Right forelimb (tissue), 1 donor: ENCODE data around the gene CPB1.
"Not testable (repeated sequence)": the region's sequence is repeated elsewhere in the genome, so short reads cannot be mapped to it uniquely, and the experiment has no call there.

Experiments
- DNase-seq: peaks from one replicate; pipeline ENCODE4 v3.0.0-alpha.2; 2018

CPB1 gene

DNA sequence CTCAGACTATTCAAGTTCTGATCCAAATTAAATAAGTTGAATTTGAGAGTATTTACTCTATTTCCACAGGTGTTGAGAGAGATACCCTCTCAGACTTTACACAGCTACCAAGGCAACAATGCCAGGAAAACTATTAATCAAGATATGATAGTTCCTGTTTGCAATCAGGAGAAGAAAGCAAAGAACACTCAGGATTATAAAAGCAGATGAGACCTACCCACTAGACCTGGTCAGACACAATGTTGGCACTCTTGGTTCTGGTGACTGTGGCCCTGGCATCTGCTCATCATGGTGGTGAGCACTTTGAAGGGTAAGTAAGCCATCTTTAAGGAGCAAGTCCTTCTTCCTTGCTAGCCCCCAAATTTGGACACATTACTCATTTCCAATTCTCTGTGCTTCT, at the start of gene CPB1:
Gene CPB1, plus strand, starts transcription at position 227 of the 400 bp plus-strand sequence. Its CDS starts 13 bp downstream, at position 240.
- no peak for DNase-seq

DNA sequence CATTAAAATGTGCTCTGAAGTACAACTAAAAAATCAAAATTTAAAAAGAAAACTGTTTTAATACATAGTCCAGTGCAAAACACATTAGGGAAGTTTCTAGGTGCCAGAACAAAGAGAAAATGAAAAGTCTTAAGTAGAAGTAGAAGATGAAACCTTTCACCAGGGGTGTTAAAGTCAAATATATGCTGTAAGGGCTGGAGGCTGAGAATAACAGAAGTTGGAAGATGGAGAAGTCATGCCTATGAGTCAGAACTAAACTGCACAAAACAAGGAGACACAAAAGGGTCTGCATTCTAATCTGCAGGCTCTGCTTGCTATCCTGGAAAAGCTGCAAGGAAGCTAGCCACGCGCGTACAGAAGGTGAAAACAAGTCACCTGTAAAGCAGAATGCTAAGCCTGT, 48.7 kb upstream of the CPB1 start:
- DNase-seq = no peak

DNA sequence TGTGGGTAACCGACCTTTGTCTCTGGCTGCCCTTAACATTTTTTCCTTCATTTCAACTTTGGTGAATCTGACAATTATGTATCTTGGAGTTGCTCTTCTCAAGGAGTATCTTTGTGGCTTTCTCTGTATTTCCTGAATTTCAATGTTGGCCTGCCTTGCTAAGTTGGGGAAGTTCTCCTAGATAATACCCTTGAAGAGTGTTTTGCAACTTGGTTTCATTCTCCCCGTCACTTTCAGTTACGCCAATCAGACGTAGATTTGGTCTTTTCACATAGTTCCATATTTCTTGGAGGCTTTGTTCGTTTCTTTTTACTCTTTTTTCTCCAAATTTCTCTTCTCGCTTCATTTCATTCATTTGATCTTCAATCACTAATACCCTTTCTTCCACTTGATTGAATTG, 42.6 kb upstream of the CPB1 start:
- not testable (repeated sequence) for DNase-seq

DNA sequence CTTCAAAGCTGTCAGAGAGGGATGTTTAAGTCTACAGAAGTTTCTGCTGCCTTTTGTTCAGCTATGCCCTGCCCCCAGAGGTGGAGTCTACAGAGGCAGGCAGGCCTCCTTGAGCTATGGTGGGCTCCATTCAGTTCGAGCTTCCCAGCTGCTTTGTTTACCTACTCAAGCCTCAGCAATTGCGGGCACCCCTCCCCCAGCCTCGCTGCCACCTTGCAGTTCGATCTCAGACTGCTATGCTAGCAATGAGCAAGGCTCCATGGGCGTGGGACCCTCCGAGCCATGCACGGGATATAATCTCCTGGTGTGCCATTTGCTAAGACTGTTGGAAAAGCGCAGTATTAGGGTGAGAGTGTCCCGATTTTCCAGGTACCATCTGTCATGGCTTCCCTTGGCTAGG, 41.5 kb upstream of the CPB1 start:
- not testable (repeated sequence) for DNase-seq

DNA sequence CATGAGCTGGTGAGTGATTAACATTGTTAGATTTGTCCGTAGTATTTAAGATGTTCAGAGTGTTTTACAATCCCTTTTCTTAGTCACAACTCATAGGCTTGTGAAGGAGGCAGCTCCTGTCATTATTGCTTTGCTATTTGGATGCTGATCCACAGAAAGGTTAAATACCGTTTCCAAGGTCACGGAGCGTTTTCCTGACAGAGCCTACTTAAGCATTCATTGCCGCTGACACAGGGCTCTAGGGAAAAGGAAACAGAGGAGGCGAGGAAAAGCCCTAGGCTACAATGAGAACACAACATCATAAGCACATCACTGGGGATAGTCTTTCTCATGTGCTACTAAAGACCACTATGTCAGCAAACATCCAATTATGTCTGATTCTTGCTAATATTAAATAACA, 38.5 kb upstream of the CPB1 start:
- no peak for DNase-seq

DNA sequence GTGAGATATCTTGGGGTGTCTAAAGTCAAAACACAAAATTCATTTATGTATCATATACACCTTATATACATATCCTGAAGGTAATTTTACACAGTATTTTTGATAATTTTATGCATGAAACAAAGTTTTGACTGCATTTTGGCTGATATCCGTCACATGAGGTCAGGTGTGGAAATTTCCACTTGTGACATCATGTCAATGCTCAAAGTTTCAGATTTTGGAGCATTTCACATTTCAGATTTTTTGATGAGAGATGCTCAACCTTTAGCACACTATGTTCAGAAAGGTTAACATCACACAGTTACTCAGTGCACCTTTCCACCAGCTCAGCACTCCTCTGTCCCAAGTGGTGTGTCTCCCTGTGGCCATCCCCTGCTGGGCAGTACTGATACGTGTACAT, 37.7 kb upstream of the CPB1 start:
- no peak for DNase-seq

DNA sequence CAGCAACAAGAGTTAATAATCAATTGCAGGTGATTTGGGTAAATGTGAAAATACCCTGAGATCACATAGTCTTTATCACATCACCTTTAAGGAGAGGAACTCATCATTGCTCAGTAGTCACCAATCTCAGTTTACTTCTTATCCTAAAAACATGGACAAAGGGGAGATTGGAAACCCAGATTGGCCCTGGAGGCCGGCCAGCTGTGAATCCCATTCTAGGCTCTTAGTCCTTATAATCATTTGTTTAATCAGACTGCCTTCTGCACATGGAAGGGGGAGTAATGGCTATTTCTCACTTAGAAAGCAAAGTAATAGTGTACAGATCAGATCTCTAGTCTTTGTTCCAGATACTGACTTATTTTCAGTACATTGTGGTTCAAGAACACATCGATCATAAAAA, 37.2 kb upstream of the CPB1 start:
- DNase-seq = no peak

DNA sequence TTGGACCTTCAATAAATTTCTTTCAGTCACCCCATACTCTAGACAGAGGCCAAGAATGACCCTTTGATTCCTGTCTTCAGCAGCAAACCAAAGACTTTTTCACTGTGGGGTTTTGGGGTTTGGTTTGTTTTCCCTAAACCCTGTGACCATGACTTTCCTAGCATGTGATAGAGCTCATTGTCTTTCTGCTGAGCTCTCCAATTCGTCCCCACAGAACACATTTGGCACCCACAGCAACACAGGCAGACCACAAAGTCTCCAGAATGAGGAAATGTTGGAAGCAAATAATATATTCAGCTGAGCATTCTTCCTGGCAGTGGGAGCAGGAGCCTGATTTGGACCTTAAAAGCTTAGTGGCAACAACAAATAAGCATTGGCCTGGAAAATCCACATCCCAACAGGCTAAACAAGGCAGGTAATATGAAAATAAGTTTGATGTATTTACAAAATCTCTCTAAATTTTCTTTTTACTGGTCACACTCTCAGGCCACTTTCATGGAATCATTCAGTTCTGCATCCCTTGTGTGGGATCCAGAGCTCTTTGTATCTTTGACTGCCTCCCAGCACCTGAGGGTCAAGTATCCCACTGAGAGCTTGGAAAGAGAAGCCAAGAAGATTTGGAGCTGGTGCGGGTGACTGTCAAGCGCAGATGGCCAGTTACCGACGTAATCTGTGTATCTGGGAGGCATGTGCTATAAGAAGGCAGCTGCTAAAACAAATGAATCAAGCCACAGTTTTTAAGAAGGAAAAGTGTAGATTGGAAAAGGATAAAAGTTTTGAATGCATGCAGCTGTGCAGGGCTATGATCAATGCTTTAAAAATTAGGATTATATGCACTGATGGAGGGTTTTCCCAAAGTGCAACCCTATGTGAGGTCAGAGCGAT, 36.5 kb upstream of the CPB1 start:
- peak; percentile 71 for DNase-seq

DNA sequence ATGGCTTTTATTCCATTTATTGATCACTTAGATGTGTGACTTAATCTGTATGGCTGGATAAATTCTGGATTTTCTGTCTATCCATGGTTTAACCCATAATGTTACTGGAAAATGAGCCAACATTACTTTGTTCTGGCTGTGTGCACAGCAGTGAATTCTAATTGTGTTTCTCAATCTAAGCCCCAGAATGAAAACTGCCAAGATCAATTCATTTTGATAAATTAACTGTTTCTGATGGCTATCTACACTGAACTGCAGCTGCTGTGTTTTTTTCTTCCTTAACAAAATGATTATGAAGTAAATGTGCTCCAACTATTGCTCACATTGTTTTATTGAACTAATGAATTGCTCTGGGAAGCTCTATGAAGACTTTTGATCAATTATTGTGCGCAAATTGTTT, 35.7 kb upstream of the CPB1 start:
- DNase-seq = no peak

DNA sequence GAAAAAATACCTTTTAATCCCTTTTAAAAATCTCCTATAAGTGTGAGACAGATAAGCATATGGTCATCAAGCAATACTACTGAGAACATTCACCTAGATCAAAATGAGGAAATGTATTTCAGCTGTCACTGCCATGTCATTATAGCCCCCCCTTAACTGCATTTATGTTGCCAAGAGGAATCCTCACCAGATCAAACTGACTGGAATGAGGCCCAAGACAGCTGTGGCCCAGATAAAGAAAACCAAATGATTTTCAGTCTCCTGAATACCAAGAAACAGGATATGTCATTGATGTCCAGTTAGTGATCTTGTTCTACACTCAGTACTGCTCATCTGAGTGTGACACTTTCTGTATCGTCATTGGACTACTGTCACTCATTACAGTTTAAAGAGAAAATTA, 35.1 kb upstream of the CPB1 start:
- DNase-seq = no peak

DNA sequence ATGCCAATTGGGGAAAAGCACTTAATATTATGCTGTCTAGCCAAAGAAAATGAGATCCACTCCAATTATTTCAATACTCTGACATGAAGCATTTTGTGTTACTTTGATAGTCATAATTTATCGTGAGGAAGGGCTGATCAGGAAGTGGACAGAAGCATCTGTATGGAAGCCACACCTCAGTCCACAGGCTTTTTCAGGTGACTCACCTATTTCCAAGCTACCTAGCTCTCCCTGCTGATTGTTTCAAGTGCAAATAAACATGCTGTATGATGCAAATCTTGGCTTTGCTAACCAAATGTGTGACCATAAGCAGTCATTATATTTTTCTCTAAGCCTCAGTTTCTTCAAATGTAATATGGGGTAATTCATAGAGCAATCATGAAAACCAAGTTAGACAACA, 30.8 kb upstream of the CPB1 start:
- no peak for DNase-seq

DNA sequence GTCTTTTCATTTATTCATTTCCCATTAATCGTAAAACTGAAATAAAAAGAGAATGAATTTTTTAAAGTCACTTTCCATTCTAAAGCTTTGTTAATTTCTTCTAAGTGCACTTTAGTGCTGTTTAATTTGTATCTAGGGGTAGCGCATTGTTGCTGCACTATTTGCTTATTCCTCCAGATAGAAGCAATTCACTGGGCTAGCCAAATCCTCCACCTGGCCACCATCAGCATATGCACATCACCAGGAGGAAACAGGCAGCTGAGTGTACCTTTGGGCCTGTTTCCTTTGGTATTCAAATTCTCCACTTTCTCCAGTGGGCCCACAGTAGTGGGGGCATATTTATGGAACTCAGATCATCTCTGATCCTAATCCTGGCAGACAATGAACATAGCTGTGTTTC, 29.8 kb upstream of the CPB1 start:
- no peak for DNase-seq

DNA sequence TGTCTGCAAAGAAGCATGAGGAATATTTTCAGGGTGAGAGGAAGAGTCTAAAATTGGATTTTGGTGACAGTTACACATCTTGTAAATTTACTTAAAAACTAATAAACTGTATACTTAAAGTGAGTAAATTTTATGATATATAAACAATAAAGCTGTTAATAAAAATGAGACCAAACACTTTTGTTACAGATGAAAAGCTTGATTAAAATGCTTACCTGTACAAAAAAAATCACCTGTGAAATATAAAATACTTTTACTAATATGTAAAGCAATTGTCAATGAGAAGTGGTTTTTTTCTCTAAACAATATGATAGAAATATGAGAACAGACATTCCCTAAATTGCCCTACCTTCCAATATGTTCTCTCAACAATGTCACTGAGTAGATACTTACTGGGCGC, 27.2 kb upstream of the CPB1 start:
- no peak for DNase-seq

DNA sequence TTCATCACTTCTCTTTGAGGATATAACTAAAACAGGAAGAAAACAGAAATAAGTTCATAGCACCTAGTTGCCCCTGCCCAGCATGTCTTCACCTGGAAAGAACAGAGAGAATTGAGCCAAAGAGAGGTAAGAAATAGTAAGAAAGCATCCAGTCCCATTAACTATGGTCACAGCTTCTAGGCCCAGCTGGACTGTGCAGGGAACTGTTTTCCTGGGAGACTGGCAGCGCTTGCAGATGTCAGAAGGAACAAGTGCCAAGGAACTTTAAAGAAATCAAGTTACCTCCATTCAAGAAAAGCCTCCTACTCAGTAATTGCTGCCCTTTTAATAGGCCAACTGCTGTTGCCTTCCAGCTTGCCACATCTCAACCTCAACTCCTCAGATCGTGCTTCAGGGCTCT, 17.8 kb upstream of the CPB1 start:
- no peak for DNase-seq

DNA sequence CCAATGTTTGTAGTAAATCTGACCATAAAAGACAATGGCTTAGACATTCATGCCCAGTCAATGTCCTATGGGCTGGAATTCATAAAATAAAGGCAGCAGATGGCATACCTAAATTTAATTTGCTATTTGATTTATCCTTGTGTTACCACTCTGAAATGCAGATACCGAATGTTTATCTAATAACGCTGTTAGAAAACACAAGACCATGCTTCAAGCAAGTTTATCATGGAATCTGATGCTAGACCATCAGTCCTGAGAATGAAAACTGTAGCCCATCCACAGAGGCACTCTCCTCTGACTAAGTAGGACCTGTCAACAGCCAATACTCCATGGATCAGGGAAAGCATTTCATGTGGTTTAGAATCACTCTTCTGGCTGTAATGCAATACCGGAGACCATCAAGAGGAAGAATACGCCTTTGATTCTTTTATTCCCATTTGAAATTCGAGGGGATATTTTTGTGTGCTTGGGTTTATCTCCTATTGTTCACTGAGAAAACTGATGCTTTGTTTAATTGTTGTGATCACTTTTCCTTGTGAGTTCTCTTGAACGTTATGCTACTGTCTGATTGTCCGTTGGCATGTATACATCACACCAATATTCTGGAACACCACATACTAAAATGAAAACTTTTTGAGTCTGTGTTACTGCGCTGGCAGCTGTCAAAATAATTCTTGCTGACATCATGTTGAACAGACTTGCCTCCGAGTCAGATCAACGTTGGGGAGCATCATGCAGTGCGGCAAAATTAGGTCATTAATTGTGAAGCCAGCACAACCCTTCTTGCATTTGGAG, 12.1 kb upstream of the CPB1 start:
- DNase-seq = no peak

DNA sequence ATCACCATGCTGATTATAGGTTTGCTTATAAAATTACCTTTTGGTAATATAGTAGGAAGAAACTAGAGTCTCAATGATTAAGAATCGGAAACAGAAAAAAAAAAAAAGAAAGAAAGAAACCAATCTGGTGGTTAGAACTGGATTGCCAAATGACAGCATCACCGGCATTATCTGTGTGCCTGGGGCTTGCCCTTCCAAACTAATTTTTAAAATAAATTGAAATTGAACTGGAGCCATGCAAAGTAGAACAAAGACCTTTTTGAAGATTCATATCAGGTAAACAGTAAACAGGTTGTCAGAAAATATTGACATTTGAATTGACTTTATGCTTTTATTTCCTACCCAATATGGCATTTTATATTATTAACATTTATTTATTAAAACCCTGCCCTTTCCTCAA, 11.2 kb upstream of the CPB1 start:
- no peak for DNase-seq

DNA sequence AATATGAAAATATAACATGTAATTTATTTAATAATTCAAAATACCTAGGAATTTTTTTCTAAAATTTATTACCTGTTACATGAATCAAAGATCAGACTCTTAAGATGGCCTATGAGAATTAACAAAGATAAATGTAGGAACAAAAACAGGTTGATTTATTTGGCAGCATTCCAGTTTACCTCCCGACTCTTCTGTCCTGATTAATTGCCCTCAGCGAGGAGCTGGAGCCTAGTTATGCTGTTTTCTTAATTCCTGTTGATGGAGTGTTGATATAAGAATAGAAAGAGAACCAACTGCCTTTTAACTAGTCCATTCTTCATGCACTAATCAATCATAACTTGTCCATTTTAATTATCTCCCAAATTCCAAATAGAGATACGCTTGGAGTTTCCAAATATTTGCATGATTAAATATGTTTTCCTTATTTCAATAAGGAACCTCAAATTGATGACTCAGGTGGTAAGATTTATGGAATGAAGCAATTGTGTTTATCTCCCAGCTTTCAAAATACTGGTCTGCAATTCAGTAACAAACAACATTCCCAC, 10.6 kb upstream of the CPB1 start:
- DNase-seq = no peak

DNA sequence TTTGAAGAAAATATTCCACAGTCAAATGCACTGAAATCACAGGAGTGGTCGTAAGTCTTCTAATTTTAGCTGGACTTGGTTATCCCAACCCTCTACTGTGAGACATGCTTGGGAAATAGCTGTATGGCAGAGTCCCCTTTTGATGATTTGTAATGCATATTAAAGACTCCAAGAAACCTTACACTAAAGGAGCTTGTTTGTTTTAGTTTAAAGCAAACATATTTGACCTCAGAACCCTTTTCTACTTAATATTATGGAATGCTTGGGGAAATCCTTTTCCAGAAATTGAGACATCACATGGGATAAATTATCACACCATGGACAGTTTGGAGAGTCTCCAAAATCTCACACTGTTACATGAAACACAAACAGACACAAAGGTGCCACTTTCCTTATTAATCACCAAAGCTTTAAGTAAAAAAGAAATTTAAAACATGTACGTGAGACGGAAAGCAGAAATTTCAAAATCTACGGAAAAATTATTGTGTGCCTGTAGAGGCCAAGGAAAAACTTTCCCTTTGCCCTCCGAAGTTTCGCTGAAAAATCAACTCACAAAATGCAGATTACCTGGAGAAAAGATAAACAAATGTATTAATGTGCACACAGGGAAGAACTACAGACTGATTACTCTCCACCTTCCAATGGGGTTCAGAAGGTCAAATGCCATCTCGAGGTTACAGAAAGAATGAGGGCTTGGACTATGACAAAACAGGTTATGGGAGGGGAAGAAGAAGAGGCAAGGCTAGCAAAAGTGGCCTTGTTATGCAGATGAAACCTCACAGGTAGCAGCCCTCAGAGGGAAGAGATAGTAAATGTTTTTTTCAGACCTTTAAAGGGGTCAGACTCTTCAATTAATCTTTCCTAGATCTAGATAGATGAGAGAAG, 7.0 kb upstream of the CPB1 start:
- no peak for DNase-seq

DNA sequence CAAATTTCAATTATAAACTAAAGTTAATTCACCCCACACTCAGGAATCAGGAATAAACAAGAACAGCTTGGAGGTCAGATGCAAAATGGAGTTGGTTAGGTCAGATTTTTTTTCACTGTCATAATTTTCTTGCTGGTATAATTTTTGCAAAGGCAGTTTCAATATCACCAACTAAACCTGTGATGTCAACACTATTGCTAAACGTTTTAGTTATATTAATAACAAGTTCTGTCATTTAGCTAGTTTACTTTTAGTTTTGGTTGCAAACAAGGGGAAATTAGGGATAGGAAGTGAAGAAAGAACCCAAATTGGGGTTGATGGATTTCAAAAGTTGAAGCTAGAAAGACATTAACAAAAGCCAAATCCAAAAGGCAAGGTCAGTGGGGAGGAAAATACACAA, 4.6 kb upstream of the CPB1 start:
- DNase-seq = no peak

DNA sequence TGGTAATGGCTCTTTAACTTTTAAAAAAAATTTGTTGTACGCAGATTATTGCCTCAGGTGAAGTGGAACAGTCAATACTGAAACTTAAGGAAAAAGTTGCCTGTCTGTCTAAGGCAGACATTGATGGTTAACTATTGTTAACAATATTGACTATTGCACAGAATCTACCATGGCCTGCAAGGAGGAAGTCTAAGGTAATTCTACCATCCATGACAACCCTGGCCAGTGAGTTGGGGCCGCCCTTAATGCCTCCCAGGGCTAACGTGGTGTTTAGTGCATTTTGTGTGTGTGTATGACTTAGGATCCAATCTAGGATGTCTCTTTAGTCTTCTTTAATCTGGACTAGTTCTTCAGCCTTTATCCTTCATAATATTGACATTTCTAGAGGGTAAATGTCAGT, 2.1 kb upstream of the CPB1 start:
- no peak for DNase-seq

DNA sequence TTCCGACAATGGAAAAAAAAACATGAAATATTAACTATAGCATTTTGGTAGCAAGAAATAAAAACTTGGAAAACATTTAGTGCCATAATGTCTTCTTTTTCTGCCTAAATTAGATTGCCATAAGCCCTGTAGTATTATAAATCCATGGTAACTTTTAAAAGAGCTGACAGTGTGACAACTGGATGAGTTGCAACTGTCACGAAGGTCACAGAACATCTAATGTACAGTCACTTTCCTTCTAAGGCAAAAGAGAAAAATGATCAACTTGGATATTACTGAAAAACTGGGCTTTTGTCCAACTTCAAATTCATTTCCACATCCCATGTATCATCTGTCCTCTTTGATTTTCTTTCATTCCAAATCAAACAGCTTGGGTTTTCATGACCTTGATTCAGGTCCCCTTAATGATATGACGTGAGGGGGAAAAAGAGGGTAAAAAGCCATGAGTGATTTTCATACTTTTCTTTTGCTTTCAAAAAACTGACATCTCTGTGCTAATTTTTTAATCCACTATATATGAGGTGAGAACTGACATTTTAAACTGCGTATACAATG, 602 bp downstream of the CPB1 start:
- no peak for DNase-seq

DNA sequence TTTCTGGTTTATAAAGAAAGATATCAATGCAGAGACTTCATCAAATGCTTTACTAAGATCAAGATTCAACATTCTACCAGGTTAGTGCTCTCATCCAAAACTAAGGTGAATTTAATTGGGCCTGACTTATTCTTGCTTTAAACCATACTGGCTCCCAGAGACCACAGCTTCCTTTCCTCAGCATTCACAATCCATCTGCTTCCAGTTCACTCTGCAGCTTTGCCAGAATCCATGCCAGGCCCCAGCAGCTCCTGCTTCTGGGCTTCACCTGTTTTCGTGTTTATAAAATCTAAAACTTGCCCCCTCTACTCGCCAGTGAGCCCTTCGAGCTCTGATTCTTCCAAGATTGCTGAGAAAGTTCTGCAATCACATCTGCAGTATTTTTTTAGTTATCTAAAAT, 2.3 kb downstream of the CPB1 start:
- DNase-seq = no peak

DNA sequence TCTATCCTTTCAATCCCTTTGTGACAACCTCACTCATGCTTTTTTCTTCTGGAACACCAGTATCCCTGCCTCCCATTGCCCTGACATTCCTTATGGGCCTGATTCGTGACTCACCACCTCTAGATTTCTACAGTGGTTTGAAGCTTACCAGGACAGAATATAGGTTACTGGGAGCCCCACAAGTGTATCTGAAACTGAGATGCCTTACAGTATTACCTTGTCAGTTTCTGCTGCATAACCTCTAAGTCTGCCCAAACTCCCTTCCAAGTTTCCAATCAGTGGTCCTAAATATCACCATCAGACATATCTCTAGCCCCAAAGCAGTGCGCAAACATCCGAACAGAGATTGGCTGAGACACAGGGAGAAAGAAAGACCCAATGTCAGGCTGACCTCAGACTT, 5.6 kb downstream of the CPB1 start:
- no peak for DNase-seq
